Neural cell (in vitro differentiated cells): ENCODE results near the gene LZTS3. TPM values are rescaled to one million over a fixed set of nuclear protein-coding genes. Genes with fewer than 3 reads are reported as not detected.

Source experiments
- H2AFZ ChIP-seq: fragments of 200-600, 300-800 bp; sonication (generic), shearing (Covaris generic); 2 replicates; pipeline ENCODE4 v1.6.0; 2014; ENCODE audit warnings: low read depth, mild to moderate bottlenecking, antibody characterized with exemption, low read length, moderate library complexity
- H3F3A ChIP-seq: fragments of 200-600 bp; shearing (Covaris generic); 2 replicates; pipeline ENCODE4 v1.6.1; 2016; ENCODE audit warnings: mild to moderate bottlenecking, moderate library complexity, mixed read lengths, antibody characterized with exemption, low read length; ENCODE audit not compliant: insufficient read depth, poor library complexity, severe bottlenecking
- H3K27ac ChIP-seq: fragments of 200-600, 300-800 bp; sonication (generic), shearing (Covaris generic); 2 replicates; pipeline ENCODE4 v1.5.1; 2014; ENCODE audit warnings: mild to moderate bottlenecking, low read length, moderate library complexity
- H3K27me3 ChIP-seq: fragments of 300-800, 200-600 bp; sonication (generic), shearing (Covaris generic); 2 replicates; pipeline ENCODE4 v1.6.0; 2014; ENCODE audit warnings: mild to moderate bottlenecking, low read depth, low read length, moderate library complexity; ENCODE audit not compliant: insufficient read depth
- H3K36me3 ChIP-seq: fragments of 300-800, 200-600 bp; sonication (generic), shearing (Covaris generic); 2 replicates; pipeline ENCODE4 v1.5.1; 2014; ENCODE audit warnings: mild to moderate bottlenecking, antibody characterized with exemption, low read length, moderate library complexity; ENCODE audit not compliant: insufficient read depth
- H3K4me2 ChIP-seq: fragments of 300-800, 200-600 bp; sonication (generic), shearing (Covaris generic); 2 replicates; pipeline ENCODE4 v1.6.0; 2014; ENCODE audit warnings: mild to moderate bottlenecking, low read length
- H3K4me3 ChIP-seq: fragments of 300-800, 200-600 bp; sonication (generic), shearing (Covaris generic); 2 replicates; pipeline ENCODE4 v1.5.1; 2014; ENCODE audit warnings: mild to moderate bottlenecking, low read length, moderate library complexity
- H3K79me2 ChIP-seq: fragments of 200-600 bp; shearing (Covaris generic); replicated peaks from 2 replicates; pipeline ENCODE4 v1.6.0; 2014; ENCODE audit warnings: mild to moderate bottlenecking, low read length, moderate library complexity; ENCODE audit not compliant: insufficient read depth
- H3K9ac ChIP-seq: fragments of 300-800, 200-600 bp; sonication (generic), shearing (Covaris generic); 2 replicates; pipeline ENCODE4 v1.6.1; 2016; ENCODE audit warnings: mild to moderate bottlenecking, low read length, mixed read lengths
- H3K9me2 ChIP-seq: fragments of 200-600 bp; shearing (Covaris generic); 2 replicates; pipeline ENCODE4 v1.6.1; 2016; ENCODE audit warnings: mild to moderate bottlenecking, low read length, mixed read lengths; ENCODE audit not compliant: insufficient read depth
- H3K9me3 ChIP-seq: fragments of 200-600, 300-800 bp; sonication (generic), shearing (Covaris generic); 2 replicates; pipeline ENCODE4 v1.6.1; 2016; ENCODE audit warnings: mild to moderate bottlenecking, mixed run types, low read length, moderate library complexity, mixed read lengths
- H4K20me1 ChIP-seq: fragments of 200-600 bp; shearing (Covaris generic); 2 replicates; pipeline ENCODE4 v1.6.1; 2016; ENCODE audit warnings: mild to moderate bottlenecking, mixed run types; ENCODE audit not compliant: insufficient read depth
- CTCF ChIP-seq: fragments of 450-650 bp; IDR thresholded peaks from 2 replicates; pipeline ENCODE4 v1.5.1; 2014; ENCODE audit warnings: antibody characterized with exemption, mild to moderate bottlenecking, moderate library complexity; ENCODE audit not compliant: poor library complexity, severe bottlenecking
- EP300 ChIP-seq: fragments of 450-650 bp; conservative IDR thresholded peaks from 2 replicates; pipeline ENCODE4 v1.6.1; 2014; ENCODE audit warnings: antibody characterized with exemption, mild to moderate bottlenecking, moderate library complexity; ENCODE audit not compliant: poor library complexity, severe bottlenecking
- EZH2 ChIP-seq: fragments of 200-600, 300-800 bp; shearing (Covaris generic), sonication (generic); IDR thresholded peaks from 2 replicates; pipeline ENCODE4 v1.6.1; 2014; ENCODE audit warnings: antibody characterized with exemption, low read length, borderline replicate concordance, mild to moderate bottlenecking; ENCODE audit not compliant: insufficient read depth, poor library complexity, severe bottlenecking
- MXI1 ChIP-seq: fragments of 450-650 bp; conservative IDR thresholded peaks from 2 replicates; pipeline ENCODE4 v1.6.1; 2014; ENCODE audit warnings: antibody characterized with exemption, mild to moderate bottlenecking; ENCODE audit not compliant: poor library complexity, severe bottlenecking
- POLR2AphosphoS5 ChIP-seq: IDR thresholded peaks from 2 replicates; pipeline ENCODE4 v1.6.1; 2012
- RAD21 ChIP-seq: fragments of 450-650 bp; conservative IDR thresholded peaks from 2 replicates; pipeline ENCODE4 v1.6.1; 2014; ENCODE audit warnings: antibody characterized with exemption, mild to moderate bottlenecking, moderate library complexity
- REST ChIP-seq: IDR thresholded peaks from 2 replicates; pipeline ENCODE4 v1.6.1; 2012; ENCODE audit warnings: borderline replicate concordance
- SMC3 ChIP-seq: fragments of 450-650 bp; conservative IDR thresholded peaks from 2 replicates; pipeline ENCODE4 v1.6.1; 2014; ENCODE audit warnings: antibody characterized with exemption, mild to moderate bottlenecking, moderate library complexity; ENCODE audit not compliant: poor library complexity
- TAF1 ChIP-seq: IDR thresholded peaks from 2 replicates; pipeline ENCODE4 v1.6.1; 2012; ENCODE audit warnings: low read depth
- polyA plus RNA-seq: library from polyadenylated mRNA; depleted of rRNA; stranded (reverse); fragments of >200 nt; gene quantifications from 2 replicates; pipeline ENCODE4 v1.2.3, GENCODE V29; 2014

Gene LZTS3
- polyA plus RNA-seq, 1 donor from 2014 or later = 33.8 TPM

DNA sequence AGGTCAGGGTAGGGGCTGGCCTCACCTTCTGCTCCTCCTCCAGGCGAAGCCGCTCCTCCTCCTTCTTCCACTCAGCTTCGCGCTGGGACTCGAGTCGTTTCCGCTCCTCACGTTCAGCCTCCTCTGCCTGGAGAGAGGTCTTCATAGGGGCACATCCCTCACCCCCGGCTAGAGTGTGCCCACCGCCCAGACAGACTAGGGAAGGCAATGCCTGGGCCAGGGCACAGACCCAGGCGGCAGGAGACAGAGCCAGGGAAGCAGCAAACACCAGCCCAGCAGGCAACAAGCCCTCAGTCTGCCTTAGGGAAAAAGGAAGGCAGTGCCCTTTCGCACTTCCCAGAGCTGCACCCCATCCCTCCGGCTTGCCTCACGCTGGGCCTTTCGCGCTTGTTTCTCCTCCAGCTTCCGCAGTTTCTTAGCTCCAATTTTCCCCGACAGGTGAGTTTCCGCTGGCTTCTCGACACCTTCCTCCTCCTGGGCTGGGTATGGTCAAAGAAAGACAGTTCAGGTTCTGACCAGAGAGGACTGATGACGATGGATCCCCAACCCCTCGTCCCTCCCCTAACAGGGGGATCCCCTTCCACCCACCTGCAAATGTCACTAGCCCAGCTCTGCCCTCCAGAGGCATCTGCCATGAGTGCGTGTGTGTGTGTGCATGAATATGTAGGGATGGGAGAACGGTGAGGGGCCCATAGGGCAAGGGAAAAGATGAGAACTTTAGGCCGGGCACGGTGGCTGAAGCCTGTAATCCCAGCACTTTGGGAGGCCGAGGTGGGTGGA lies 26.8 kb upstream of the LZTS3 start:
- no peak overlapping the region for H3K9ac ChIP-seq
- no peaks in the 10 kb centered on the region for H3K27me3 ChIP-seq
- H3F3A ChIP-seq = no peaks in the 10 kb centered on the region
- no peak for TF ChIP-seq RAD21
- no peak for TF ChIP-seq EZH2
- no peak for TF ChIP-seq POLR2AphosphoS5
- TF ChIP-seq MXI1 = no peak
- no peak for TF ChIP-seq EP300
- TF ChIP-seq TAF1 = no peak
- no peak for TF ChIP-seq SMC3
- TF ChIP-seq REST = no peak
- TF ChIP-seq CTCF = no peak
- no peak overlapping the region for H3K4me3 ChIP-seq
- no peaks in the 10 kb centered on the region for H3K36me3 ChIP-seq
- H3K9me2 ChIP-seq = no peaks in the 10 kb centered on the region
- H4K20me1 ChIP-seq = no peaks in the 10 kb centered on the region
- H3K9me3 ChIP-seq = no peaks in the 10 kb centered on the region
- H3K27ac ChIP-seq = no peak overlapping the region
- peaks cover 18% of the 10 kb centered on the region for H3K79me2 ChIP-seq
- no peak overlapping the region for H3K4me2 ChIP-seq
- no peak overlapping the region for H2AFZ ChIP-seq

- Histone ChIP-seq H4K20me1 (no peaks in the 10 kb centered on the region), H3F3A (no peaks in the 10 kb centered on the region), H3K27me3 (no peaks in the 10 kb centered on the region), H3K36me3 (no peaks in the 10 kb centered on the region), H3K9me3 (no peaks in the 10 kb centered on the region), H3K79me2 (peaks cover 18% of the 10 kb centered on the region), H3K4me3 (no peak overlapping the region), H3K4me2 (no peak overlapping the region), H3K9me2 (no peaks in the 10 kb centered on the region), H2AFZ (no peak overlapping the region), H3K9ac (no peak overlapping the region), H3K27ac (no peak overlapping the region)
- TF ChIP-seq EP300 (no peak), REST (no peak), TAF1 (no peak), MXI1 (no peak), CTCF (no peak), RAD21 (no peak), EZH2 (no peak), POLR2AphosphoS5 (no peak), SMC3 (no peak)
These were observed 25.9 kb upstream of the LZTS3 start for GRCh38 chr20:3199206-3199605.
